HEK293 (cell line): Measurements from ENCODE around the gene COMMD3.
A peak's percentile ranks its signal among the peaks of the same experiment; 100 is the strongest.

Experiments
- OVOL3 ChIP-seq: fragments of 450-650 bp; formaldehyde crosslinking; IDR thresholded peaks from 2 replicates; pipeline ENCODE4 v1.5.1; 2016; ENCODE audit warnings: missing biosample characterization, missing genetic modification characterization
- TCF7L2 ChIP-seq: IDR thresholded peaks from 2 replicates; pipeline ENCODE4 v1.6.1; 2011; ENCODE audit warnings: low read depth, mild to moderate bottlenecking, inconsistent platforms, low read length, moderate library complexity, borderline replicate concordance
- WT1 ChIP-seq: fragments of 450-650 bp; formaldehyde crosslinking; IDR thresholded peaks from 2 replicates; pipeline ENCODE4 v1.5.1; 2016; ENCODE audit warnings: missing biosample characterization, missing genetic modification characterization
- YY2 ChIP-seq: fragments of 450-650 bp; formaldehyde crosslinking; IDR thresholded peaks from 2 replicates; pipeline ENCODE4 v1.5.1; 2016; ENCODE audit warnings: missing biosample characterization, missing genetic modification characterization
- ZBTB20 ChIP-seq: fragments of 450-650 bp; formaldehyde crosslinking; IDR thresholded peaks from 2 replicates; pipeline ENCODE4 v1.5.1; 2016; ENCODE audit warnings: missing biosample characterization, missing genetic modification characterization
- ZBTB8A ChIP-seq: fragments of 450-650 bp; formaldehyde crosslinking; IDR thresholded peaks from 2 replicates; pipeline ENCODE4 v1.5.1; 2016; ENCODE audit warnings: missing biosample characterization, missing genetic modification characterization
- ZEB2 ChIP-seq: fragments of 450-650 bp; formaldehyde crosslinking; IDR thresholded peaks from 2 replicates; pipeline ENCODE4 v1.5.1; 2016; ENCODE audit warnings: missing biosample characterization, missing genetic modification characterization
- ZIC2 ChIP-seq: fragments of 450-650 bp; formaldehyde crosslinking; IDR thresholded peaks from 2 replicates; pipeline ENCODE4 v1.5.1; 2016; ENCODE audit warnings: missing biosample characterization, missing genetic modification characterization
- ZNF114 ChIP-seq: fragments of 450-650 bp; formaldehyde crosslinking; IDR thresholded peaks from 2 replicates; pipeline ENCODE4 v1.5.0; 2017; ENCODE audit warnings: missing biosample characterization, missing genetic modification characterization
- ZNF174 ChIP-seq: fragments of 450-650 bp; formaldehyde crosslinking; IDR thresholded peaks from 2 replicates; pipeline ENCODE4 v1.5.0; 2017; ENCODE audit warnings: missing biosample characterization, mild to moderate bottlenecking, missing genetic modification characterization
- ZNF184 ChIP-seq: fragments of 450-650 bp; IDR thresholded peaks from 2 replicates; pipeline ENCODE4 v1.5.1; 2018; ENCODE audit warnings: missing biosample characterization, mild to moderate bottlenecking, missing genetic modification characterization
- ZNF391 ChIP-seq: fragments of 450-650 bp; formaldehyde crosslinking; IDR thresholded peaks from 2 replicates; pipeline ENCODE4 v1.5.1; 2016; ENCODE audit warnings: low read depth, missing biosample characterization, missing genetic modification characterization, borderline replicate concordance
- ZNF48 ChIP-seq: fragments of 450-650 bp; formaldehyde crosslinking; IDR thresholded peaks from 2 replicates; pipeline ENCODE4 v1.5.1; 2016; ENCODE audit warnings: missing biosample characterization, missing genetic modification characterization
- ZNF501 ChIP-seq: fragments of 450-650 bp; formaldehyde crosslinking; IDR thresholded peaks from 2 replicates; pipeline ENCODE4 v1.5.1; 2016; ENCODE audit warnings: missing biosample characterization, missing genetic modification characterization
- ZNF521 ChIP-seq: fragments of 450-650 bp; formaldehyde crosslinking; IDR thresholded peaks from 2 replicates; pipeline ENCODE4 v1.5.1; 2017; ENCODE audit warnings: missing biosample characterization, mild to moderate bottlenecking, missing genetic modification characterization
- ZNF544 ChIP-seq: fragments of 450-650 bp; formaldehyde crosslinking; IDR thresholded peaks from 2 replicates; pipeline ENCODE4 v1.5.0; 2017; ENCODE audit warnings: missing biosample characterization, missing genetic modification characterization
- ZNF561 ChIP-seq: fragments of 450-650 bp; IDR thresholded peaks from 2 replicates; pipeline ENCODE4 v1.5.1; 2018; ENCODE audit warnings: missing biosample characterization, missing genetic modification characterization, borderline replicate concordance
- ZNF664 ChIP-seq: fragments of 450-650 bp; formaldehyde crosslinking; IDR thresholded peaks from 2 replicates; pipeline ENCODE4 v1.5.1; 2016; ENCODE audit warnings: missing biosample characterization, missing genetic modification characterization
- ZNF701 ChIP-seq: fragments of 450-650 bp; formaldehyde crosslinking; IDR thresholded peaks from 2 replicates; pipeline ENCODE4 v1.5.1; 2016; ENCODE audit warnings: missing biosample characterization, missing genetic modification characterization
- ZSCAN23 ChIP-seq: fragments of 450-650 bp; formaldehyde crosslinking; IDR thresholded peaks from 2 replicates; pipeline ENCODE4 v1.5.1; 2016; ENCODE audit warnings: missing biosample characterization, missing genetic modification characterization
- TF ChIP-seq, protein P1 (sequence below): fragments of 450-650 bp; formaldehyde crosslinking; IDR thresholded peaks from 2 replicates; pipeline ENCODE4 v1.5.0; 2017; ENCODE audit warnings: missing biosample characterization, missing genetic modification characterization, borderline replicate concordance
- TF ChIP-seq, protein P2 (sequence below): fragments of 450-650 bp; formaldehyde crosslinking; IDR thresholded peaks from 2 replicates; pipeline ENCODE4; 2016; ENCODE audit warnings: missing biosample characterization, missing genetic modification characterization
- TF ChIP-seq, protein P3 (sequence below): fragments of 450-650 bp; formaldehyde crosslinking; IDR thresholded peaks from 2 replicates; pipeline ENCODE4 v1.5.1; 2016; ENCODE audit warnings: missing biosample characterization, missing genetic modification characterization
- TF ChIP-seq, protein P4 (sequence below): fragments of 450-650 bp; formaldehyde crosslinking; IDR thresholded peaks from 2 replicates; pipeline ENCODE4 v1.5.1; 2016; ENCODE audit warnings: missing biosample characterization, missing genetic modification characterization
- TF ChIP-seq, protein P5 (sequence below): fragments of 450-650 bp; formaldehyde crosslinking; IDR thresholded peaks from 2 replicates; pipeline ENCODE4 v1.5.1; 2016; ENCODE audit warnings: missing biosample characterization, missing genetic modification characterization
- TF ChIP-seq, protein P6 (sequence below): fragments of 450-650 bp; formaldehyde crosslinking; conservative IDR thresholded peaks from 2 replicates; pipeline ENCODE4 v1.5.1; 2016; ENCODE audit warnings: low read depth, missing biosample characterization, missing genetic modification characterization
- TF ChIP-seq, protein P7 (sequence below): fragments of 450-650 bp; formaldehyde crosslinking; IDR thresholded peaks from 2 replicates; pipeline ENCODE4 v1.5.1; 2017; ENCODE audit warnings: missing biosample characterization, mild to moderate bottlenecking, missing genetic modification characterization, moderate library complexity

Gene COMMD3

DNA sequence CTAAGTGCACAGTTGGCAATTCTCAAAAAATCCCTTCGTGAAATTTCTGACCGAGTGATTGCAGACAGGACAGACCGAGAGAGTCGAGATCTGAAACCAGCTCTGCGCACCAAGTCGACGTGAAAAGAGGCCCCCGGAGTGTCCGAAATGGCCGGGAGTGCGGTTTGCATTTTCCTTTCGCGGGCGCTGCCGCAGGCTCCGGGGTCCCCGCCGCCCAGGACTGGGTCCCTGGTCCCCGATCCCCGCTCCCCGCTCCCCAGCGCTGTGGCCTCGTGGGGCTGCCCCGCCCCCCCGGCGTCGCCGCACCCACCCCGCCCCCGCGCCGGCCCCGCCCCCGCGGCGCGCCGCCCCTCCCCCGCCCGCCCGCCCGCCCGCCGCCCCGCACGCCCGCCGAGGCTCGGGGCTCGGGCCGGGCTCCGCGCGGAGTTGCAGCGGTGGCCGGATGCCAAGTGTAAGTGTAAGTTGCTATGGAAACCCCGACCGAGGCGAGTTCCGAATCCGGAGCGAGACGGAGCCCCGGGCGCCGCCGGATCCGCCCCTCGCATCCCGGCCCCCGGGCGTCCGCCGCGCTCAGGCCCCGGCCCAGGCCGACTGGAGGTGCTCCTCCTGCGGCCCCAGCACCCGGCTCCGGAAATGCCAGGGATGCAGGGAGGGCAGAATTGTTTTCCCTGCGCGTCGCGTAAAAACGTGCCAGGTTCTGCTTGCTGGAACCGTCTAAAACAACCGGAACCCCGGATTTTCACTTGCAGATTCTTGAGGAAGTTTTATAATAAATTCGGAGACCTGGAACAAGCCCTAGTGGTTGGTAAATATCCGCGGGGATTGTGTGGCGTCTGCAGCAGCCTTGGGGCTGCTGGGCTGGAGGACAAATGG is 9.3 kb downstream of the COMMD3 start (continued):
- TF ChIP-seq ZBTB8A (peak; percentile 93), ZEB2 (tag by site-specific recombination) (no peak), OVOL3 (tag by site-specific recombination) (no peak), ZNF48 (tag by site-specific recombination) (no peak), ZIC2 (tag by site-specific recombination) (no peak), TCF7L2 (no peak), YY2 (tag by site-specific recombination) (no peak), ZNF501 (tag by site-specific recombination) (no peak), ZNF174 (no peak), WT1 (tag by site-specific recombination) (no peak), ZBTB20 (tag by site-specific recombination) (peak; percentile 96), ZNF701 (tag by site-specific recombination) (no peak), ZSCAN23 (tag by site-specific recombination) (no peak), ZNF114 (tag by site-specific recombination) (no peak), ZNF521 (no peak), ZNF664 (tag by site-specific recombination) (no peak), ZNF544 (tag by site-specific recombination) (no peak), ZNF184 (tag by site-specific recombination) (no peak), ZNF561 (tag by site-specific recombination) (peak; percentile 69; the same call in 1 of the 2 replicates), ZNF391 (tag by site-specific recombination) (no peak)
- TF ChIP-seq, protein P1, sequence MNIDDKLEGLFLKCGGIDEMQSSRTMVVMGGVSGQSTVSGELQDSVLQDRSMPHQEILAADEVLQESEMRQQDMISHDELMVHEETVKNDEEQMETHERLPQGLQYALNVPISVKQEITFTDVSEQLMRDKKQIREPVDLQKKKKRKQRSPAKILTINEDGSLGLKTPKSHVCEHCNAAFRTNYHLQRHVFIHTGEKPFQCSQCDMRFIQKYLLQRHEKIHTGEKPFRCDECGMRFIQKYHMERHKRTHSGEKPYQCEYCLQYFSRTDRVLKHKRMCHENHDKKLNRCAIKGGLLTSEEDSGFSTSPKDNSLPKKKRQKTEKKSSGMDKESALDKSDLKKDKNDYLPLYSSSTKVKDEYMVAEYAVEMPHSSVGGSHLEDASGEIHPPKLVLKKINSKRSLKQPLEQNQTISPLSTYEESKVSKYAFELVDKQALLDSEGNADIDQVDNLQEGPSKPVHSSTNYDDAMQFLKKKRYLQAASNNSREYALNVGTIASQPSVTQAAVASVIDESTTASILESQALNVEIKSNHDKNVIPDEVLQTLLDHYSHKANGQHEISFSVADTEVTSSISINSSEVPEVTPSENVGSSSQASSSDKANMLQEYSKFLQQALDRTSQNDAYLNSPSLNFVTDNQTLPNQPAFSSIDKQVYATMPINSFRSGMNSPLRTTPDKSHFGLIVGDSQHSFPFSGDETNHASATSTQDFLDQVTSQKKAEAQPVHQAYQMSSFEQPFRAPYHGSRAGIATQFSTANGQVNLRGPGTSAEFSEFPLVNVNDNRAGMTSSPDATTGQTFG (tag by site-specific recombination), result no peak
- TF ChIP-seq, protein P2, sequence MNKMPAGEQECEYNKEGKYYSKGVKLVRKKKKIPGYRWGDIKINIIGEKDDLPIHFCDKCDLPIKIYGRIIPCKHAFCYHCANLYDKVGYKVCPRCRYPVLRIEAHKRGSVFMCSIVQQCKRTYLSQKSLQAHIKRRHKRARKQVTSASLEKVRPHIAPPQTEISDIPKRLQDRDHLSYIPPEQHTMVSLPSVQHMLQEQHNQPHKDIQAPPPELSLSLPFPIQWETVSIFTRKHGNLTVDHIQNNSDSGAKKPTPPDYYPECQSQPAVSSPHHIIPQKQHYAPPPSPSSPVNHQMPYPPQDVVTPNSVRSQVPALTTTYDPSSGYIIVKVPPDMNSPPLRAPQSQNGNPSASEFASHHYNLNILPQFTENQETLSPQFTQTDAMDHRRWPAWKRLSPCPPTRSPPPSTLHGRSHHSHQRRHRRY (tag by site-specific recombination), result no peak
- TF ChIP-seq, protein P3, sequence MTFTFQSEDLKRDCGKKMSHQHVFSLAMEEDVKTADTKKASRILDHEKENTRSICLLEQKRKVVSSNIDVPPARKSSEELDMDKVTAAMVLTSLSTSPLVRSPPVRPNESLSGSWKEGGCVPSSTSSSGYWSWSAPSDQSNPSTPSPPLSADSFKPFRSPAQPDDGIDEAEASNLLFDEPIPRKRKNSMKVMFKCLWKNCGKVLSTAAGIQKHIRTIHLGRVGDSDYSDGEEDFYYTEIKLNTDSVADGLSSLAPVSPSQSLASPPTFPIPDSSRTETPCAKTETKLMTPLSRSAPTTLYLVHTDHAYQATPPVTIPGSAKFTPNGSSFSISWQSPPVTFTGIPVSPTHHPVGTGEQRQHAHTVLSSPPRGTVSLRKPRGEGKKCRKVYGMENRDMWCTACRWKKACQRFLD (tag by site-specific recombination), result peak; percentile 90
- TF ChIP-seq, protein P4, sequence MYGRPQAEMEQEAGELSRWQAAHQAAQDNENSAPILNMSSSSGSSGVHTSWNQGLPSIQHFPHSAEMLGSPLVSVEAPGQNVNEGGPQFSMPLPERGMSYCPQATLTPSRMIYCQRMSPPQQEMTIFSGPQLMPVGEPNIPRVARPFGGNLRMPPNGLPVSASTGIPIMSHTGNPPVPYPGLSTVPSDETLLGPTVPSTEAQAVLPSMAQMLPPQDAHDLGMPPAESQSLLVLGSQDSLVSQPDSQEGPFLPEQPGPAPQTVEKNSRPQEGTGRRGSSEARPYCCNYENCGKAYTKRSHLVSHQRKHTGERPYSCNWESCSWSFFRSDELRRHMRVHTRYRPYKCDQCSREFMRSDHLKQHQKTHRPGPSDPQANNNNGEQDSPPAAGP, result no peak
- TF ChIP-seq, protein P5, sequence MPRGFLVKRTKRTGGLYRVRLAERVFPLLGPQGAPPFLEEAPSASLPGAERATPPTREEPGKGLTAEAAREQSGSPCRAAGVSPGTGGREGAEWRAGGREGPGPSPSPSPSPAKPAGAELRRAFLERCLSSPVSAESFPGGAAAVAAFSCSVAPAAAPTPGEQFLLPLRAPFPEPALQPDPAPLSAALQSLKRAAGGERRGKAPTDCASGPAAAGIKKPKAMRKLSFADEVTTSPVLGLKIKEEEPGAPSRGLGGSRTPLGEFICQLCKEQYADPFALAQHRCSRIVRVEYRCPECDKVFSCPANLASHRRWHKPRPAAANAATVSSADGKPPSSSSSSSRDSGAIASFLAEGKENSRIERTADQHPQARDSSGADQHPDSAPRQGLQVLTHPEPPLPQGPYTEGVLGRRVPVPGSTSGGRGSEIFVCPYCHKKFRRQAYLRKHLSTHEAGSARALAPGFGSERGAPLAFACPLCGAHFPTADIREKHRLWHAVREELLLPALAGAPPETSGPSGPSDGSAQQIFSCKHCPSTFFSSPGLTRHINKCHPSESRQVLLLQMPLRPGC (tag by site-specific recombination), result no peak
- TF ChIP-seq, protein P6, sequence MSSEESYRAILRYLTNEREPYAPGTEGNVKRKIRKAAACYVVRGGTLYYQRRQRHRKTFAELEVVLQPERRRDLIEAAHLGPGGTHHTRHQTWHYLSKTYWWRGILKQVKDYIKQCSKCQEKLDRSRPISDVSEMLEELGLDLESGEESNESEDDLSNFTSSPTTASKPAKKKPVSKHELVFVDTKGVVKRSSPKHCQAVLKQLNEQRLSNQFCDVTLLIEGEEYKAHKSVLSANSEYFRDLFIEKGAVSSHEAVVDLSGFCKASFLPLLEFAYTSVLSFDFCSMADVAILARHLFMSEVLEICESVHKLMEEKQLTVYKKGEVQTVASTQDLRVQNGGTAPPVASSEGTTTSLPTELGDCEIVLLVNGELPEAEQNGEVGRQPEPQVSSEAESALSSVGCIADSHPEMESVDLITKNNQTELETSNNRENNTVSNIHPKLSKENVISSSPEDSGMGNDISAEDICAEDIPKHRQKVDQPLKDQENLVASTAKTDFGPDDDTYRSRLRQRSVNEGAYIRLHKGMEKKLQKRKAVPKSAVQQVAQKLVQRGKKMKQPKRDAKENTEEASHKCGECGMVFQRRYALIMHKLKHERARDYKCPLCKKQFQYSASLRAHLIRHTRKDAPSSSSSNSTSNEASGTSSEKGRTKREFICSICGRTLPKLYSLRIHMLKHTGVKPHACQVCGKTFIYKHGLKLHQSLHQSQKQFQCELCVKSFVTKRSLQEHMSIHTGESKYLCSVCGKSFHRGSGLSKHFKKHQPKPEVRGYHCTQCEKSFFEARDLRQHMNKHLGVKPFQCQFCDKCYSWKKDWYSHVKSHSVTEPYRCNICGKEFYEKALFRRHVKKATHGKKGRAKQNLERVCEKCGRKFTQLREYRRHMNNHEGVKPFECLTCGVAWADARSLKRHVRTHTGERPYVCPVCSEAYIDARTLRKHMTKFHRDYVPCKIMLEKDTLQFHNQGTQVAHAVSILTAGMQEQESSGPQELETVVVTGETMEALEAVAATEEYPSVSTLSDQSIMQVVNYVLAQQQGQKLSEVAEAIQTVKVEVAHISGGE, result peak; percentile 68
- TF ChIP-seq, protein P7, sequence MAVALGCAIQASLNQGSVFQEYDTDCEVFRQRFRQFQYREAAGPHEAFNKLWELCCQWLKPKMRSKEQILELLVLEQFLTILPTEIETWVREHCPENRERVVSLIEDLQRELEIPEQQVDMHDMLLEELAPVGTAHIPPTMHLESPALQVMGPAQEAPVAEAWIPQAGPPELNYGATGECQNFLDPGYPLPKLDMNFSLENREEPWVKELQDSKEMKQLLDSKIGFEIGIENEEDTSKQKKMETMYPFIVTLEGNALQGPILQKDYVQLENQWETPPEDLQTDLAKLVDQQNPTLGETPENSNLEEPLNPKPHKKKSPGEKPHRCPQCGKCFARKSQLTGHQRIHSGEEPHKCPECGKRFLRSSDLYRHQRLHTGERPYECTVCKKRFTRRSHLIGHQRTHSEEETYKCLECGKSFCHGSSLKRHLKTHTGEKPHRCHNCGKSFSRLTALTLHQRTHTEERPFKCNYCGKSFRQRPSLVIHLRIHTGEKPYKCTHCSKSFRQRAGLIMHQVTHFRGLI (tag by site-specific recombination), result no peak
